IMR-90 (cell line): ENCODE results near the gene KMT2E. TPM values are rescaled to one million over a fixed set of nuclear protein-coding genes. Genes with fewer than 3 reads are reported as not detected.

Experiments used
- ATAC-seq: fragments of 200-7000 bp; cut with Tn5 transposase; 2 replicates; pipeline ENCODE4 v1.9.1; 2020; ENCODE audit warnings: low read depth, mild to moderate bottlenecking, moderate library complexity
- BruUV-seq: library from RNA; stranded (reverse); fragments of 400-500 nt; replicated peaks from 2 replicates; lab custom pipeline; 2021; lab: Mats Ljungman, UMichigan
- CTCF ChIA-PET: fragments of 300-600 bp; formaldehyde crosslinking; extraction: SDS; loops from one replicate; lab custom pipeline; 2021; ENCODE audit warnings: antibody characterized with exemption; lab: Yijun Ruan, JAX
- POLR2A ChIA-PET: fragments of 300-600 bp; sonication (Branson Sonifier 250); formaldehyde crosslinking; loops from one replicate; lab custom pipeline; 2022; ENCODE audit warnings: antibody characterized with exemption; ENCODE audit not compliant: unreplicated experiment; lab: Charles Lee
- DNase-seq: peaks from one replicate; pipeline ENCODE4 v3.0.0; 2013
- H2AFZ ChIP-seq: replicated peaks from 2 replicates; pipeline ENCODE3; 2013; ENCODE audit warnings: low read length, mild to moderate bottlenecking; ENCODE audit not compliant: poor library complexity
- H2AK5ac ChIP-seq: 2 replicates; pipeline ENCODE4 v1.6.1; 2013; ENCODE audit warnings: low read depth, low read length, inconsistent platforms
- H2AK9ac ChIP-seq: replicated peaks from 2 replicates; pipeline ENCODE3; 2013; ENCODE audit warnings: mild to moderate bottlenecking, low read depth, low read length, moderate library complexity; ENCODE audit not compliant: poor library complexity
- H2BK120ac ChIP-seq: 2 replicates; pipeline ENCODE4 v1.6.1; 2013; ENCODE audit warnings: low read depth, low read length, inconsistent platforms
- H2BK15ac ChIP-seq: 3 replicates; pipeline ENCODE4 v1.6.1; 2013; ENCODE audit warnings: low read depth, low read length, inconsistent platforms
- H2BK20ac ChIP-seq: 2 replicates; pipeline ENCODE4 v1.6.1; 2013; ENCODE audit warnings: low read depth, mild to moderate bottlenecking, inconsistent platforms, low read length, moderate library complexity
- H2BK5ac ChIP-seq: 2 replicates; pipeline ENCODE4 v1.6.1; 2013; ENCODE audit warnings: mild to moderate bottlenecking, low read depth, low read length, inconsistent platforms; ENCODE audit not compliant: poor library complexity, severe bottlenecking
- H3K14ac ChIP-seq: replicated peaks from 2 replicates; pipeline ENCODE4 v1.6.1; 2013; ENCODE audit warnings: low read depth, low read length, inconsistent platforms
- H3K18ac ChIP-seq: 2 replicates; pipeline ENCODE4 v1.6.1; 2013; ENCODE audit warnings: low read depth, low read length, control low read depth
- H3K23ac ChIP-seq: 2 replicates; pipeline ENCODE4 v1.6.1; 2013; ENCODE audit warnings: low read depth, low read length, inconsistent platforms
- H3K27ac ChIP-seq: 2 replicates; pipeline ENCODE4 v1.5.1; 2013; ENCODE audit warnings: mild to moderate bottlenecking, control low read depth, low read length; ENCODE audit not compliant: insufficient read depth
- H3K27me3 ChIP-seq: 2 replicates; pipeline ENCODE4 v1.6.1; 2013; ENCODE audit warnings: low read length; ENCODE audit not compliant: control insufficient read depth, insufficient read depth
- H3K36me3 ChIP-seq: 2 replicates; pipeline ENCODE4 v1.6.1; 2013; ENCODE audit warnings: low read length, mixed read lengths; ENCODE audit not compliant: control insufficient read depth, insufficient read depth
- H3K4ac ChIP-seq: 2 replicates; pipeline ENCODE4 v1.6.1; 2013; ENCODE audit warnings: low read depth, low read length, inconsistent platforms
- H3K4me1 ChIP-seq: 2 replicates; pipeline ENCODE4 v1.6.1; 2013; ENCODE audit warnings: low read length, mixed read lengths; ENCODE audit not compliant: control insufficient read depth, insufficient read depth
- H3K4me2 ChIP-seq: 2 replicates; pipeline ENCODE4 v1.6.1; 2013; ENCODE audit warnings: low read depth, mild to moderate bottlenecking, control low read depth, low read length, moderate library complexity
- H3K4me3 ChIP-seq: 2 replicates; pipeline ENCODE4 v1.5.1; 2013; ENCODE audit warnings: low read depth, mild to moderate bottlenecking, control low read depth, low read length, moderate library complexity; ENCODE audit not compliant: insufficient read depth
- H3K56ac ChIP-seq: 2 replicates; pipeline ENCODE4 v1.6.1; 2013; ENCODE audit warnings: low read length, inconsistent platforms; ENCODE audit not compliant: insufficient read depth; ENCODE audit errors: extremely low read depth
- H3K79me1 ChIP-seq, 2 experiments: 2 replicates each; pipeline ENCODE4 v1.6.1; 2013; ENCODE audit warnings: low read length in 2 of 2, inconsistent platforms in 1 of 2, low read depth in 1 of 2
- H3K9ac ChIP-seq: 2 replicates; pipeline ENCODE4 v1.6.1; 2013; ENCODE audit warnings: low read depth, low read length, control low read depth
- H3K9me1 ChIP-seq: 2 replicates; pipeline ENCODE4 v1.6.1; 2013; ENCODE audit warnings: low read length, inconsistent platforms; ENCODE audit not compliant: insufficient read depth
- H3K9me3 ChIP-seq: 2 replicates; pipeline ENCODE4 v1.6.1; 2013; ENCODE audit warnings: low read length; ENCODE audit not compliant: control insufficient read depth, insufficient read depth
- H4K20me1 ChIP-seq: 2 replicates; pipeline ENCODE4 v1.6.1; 2013; ENCODE audit warnings: low read length, inconsistent platforms; ENCODE audit not compliant: insufficient read depth
- H4K5ac ChIP-seq: 2 replicates; pipeline ENCODE4 v1.6.1; 2013; ENCODE audit warnings: mild to moderate bottlenecking, low read depth, low read length, control low read depth
- H4K8ac ChIP-seq, 2 experiments: 2 replicates each; pipeline ENCODE4 v1.6.1; 2013; ENCODE audit warnings: low read depth in 2 of 2, low read length in 2 of 2, control low read depth in 1 of 2, inconsistent platforms in 1 of 2
- H4K91ac ChIP-seq: 2 replicates; pipeline ENCODE4 v1.6.1; 2013; ENCODE audit warnings: low read depth, low read length, inconsistent platforms; ENCODE audit not compliant: insufficient read depth
- BHLHE40 ChIP-seq: fragments of 150-350 bp; IDR thresholded peaks from 2 replicates; pipeline ENCODE4 v1.6.1; 2016; ENCODE audit warnings: mild to moderate bottlenecking, low read depth, low read length
- CHD1 ChIP-seq: IDR thresholded peaks from 2 replicates; pipeline ENCODE4 v1.6.1; 2012; ENCODE audit warnings: low read depth, low read length, improper control_type of control experiment
- CTCF ChIP-seq: conservative IDR thresholded peaks from 2 replicates; pipeline ENCODE4 v1.5.1; 2012; ENCODE audit warnings: mild to moderate bottlenecking, low read depth, low read length, improper control_type of control experiment
- ELK1 ChIP-seq: fragments of 150-350 bp; IDR thresholded peaks from 2 replicates; pipeline ENCODE4 v1.6.1; 2016; ENCODE audit warnings: low read depth, mild to moderate bottlenecking, low read length, moderate library complexity, borderline replicate concordance
- FOS ChIP-seq: fragments of 150-350 bp; IDR thresholded peaks from 2 replicates; pipeline ENCODE4 v1.6.1; 2016; ENCODE audit warnings: low read depth, low read length
- MAFK ChIP-seq: IDR thresholded peaks from 2 replicates; pipeline ENCODE4 v1.6.1; 2012; ENCODE audit warnings: low read depth, low read length, improper control_type of control experiment
- MAZ ChIP-seq: IDR thresholded peaks from 2 replicates; pipeline ENCODE4 v1.6.1; 2012; ENCODE audit warnings: low read depth, mild to moderate bottlenecking, low read length, improper control_type of control experiment, moderate library complexity, borderline replicate concordance
- MXI1 ChIP-seq: IDR thresholded peaks from 2 replicates; pipeline ENCODE4 v1.6.1; 2012; ENCODE audit warnings: low read depth, mild to moderate bottlenecking, low read length, moderate library complexity, borderline replicate concordance
- NFE2L2 ChIP-seq: fragments of 150-350 bp; IDR thresholded peaks from 2 replicates; pipeline ENCODE4 v1.6.1; 2016; ENCODE audit warnings: low read depth, mild to moderate bottlenecking, low read length
- POLR2A ChIP-seq: IDR thresholded peaks from 2 replicates; pipeline ENCODE4 v1.6.1; 2012; ENCODE audit warnings: mild to moderate bottlenecking, low read depth, low read length
- RAD21 ChIP-seq: IDR thresholded peaks from 2 replicates; pipeline ENCODE4 v1.6.1; 2012; ENCODE audit warnings: low read length, improper control_type of control experiment
- RCOR1 ChIP-seq: IDR thresholded peaks from 2 replicates; pipeline ENCODE4 v1.6.1; 2012; ENCODE audit warnings: mild to moderate bottlenecking, low read length, improper control_type of control experiment; ENCODE audit not compliant: insufficient replicate concordance
- RFX5 ChIP-seq: IDR thresholded peaks from 2 replicates; pipeline ENCODE4 v1.8.0; 2012; ENCODE audit warnings: low read depth, mild to moderate bottlenecking, low read length, moderate library complexity
- SMC3 ChIP-seq: fragments of 150-350 bp; IDR thresholded peaks from 2 replicates; pipeline ENCODE4 v1.6.1; 2016; ENCODE audit warnings: low read depth, mild to moderate bottlenecking, antibody characterized with exemption, low read length, moderate library complexity
- USF2 ChIP-seq: fragments of 150-350 bp; IDR thresholded peaks from 2 replicates; pipeline ENCODE4 v1.6.1; 2017; ENCODE audit warnings: mild to moderate bottlenecking, antibody characterized with exemption, low read length, low read depth
- WGBS, 2 experiments: methylation state at CpG; one replicate each; pipeline versions ENCODE4 v1.1.5 to v1.1.7; 2013; ENCODE audit warnings: missing lambda C conversion rate in 2 of 2; ENCODE audit not compliant: insufficient read length in 1 of 2; ENCODE audit errors: extremely low coverage in 2 of 2; 5-methylcytosine and 5-hydroxymethylcytosine counted together
- dilution Hi-C: fragments of 300-500 bp; cut with HindIII; formaldehyde crosslinking; loops from one replicate; pipeline ENCODE4 v1.14.3; 2018; ENCODE audit warnings: low sequenced_read_pairs; ENCODE audit not compliant: unreplicated experiment
- in situ Hi-C: fragments of 300-500 bp; cut with MboI; formaldehyde crosslinking; loops from 3 replicates; pipeline ENCODE4 v1.14.3; 2019; ENCODE audit warnings: low sequenced_read_pairs, inconsistent platforms, mixed read lengths
- intact Hi-C: fragments of 100-400 bp; cut with micrococcal nuclease; formaldehyde crosslinking; loops from 2 replicates; pipeline ENCODE4 v1.10.0; 2022
- polyA plus RNA-seq, 3 experiments: library from polyadenylated mRNA; depleted of rRNA; stranded (reverse); fragments of >200 nt; gene quantifications; 2 replicates each; pipeline ENCODE4 v1.2.3, GENCODE V29; 2012; ENCODE audit warnings: low replicate concordance in 1 of 3
- total RNA-seq: library from RNA; depleted of rRNA; stranded (reverse); fragments of >200 nt; gene quantifications from 2 replicates; pipeline ENCODE4 v1.2.3, GENCODE V29; 2012

KMT2E gene
- total and polyA plus RNA-seq, 2 of the 4 experiments (the other 2 are of a cell fraction): 16.8 to 79.2 TPM

GRCh38 chr7:104968648-104969047, 45.4 kb upstream of the KMT2E start:
- Histone ChIP-seq H4K8ac (no peak overlapping the region), H3K4me1 (peaks cover 26% of the 10 kb centered on the region), H3K27ac (no peak overlapping the region), H3K23ac (no peak overlapping the region), H3K4me3 (no peak overlapping the region), H4K20me1 (no peaks in the 10 kb centered on the region), H3K14ac (peak overlapping the region; percentile 38; the same call in 1 of the 2 replicates), H3K56ac (no peak overlapping the region), H2BK120ac (0 out of 2 replicates have a peak overlapping the region, but pooled peaks have one; percentile 30), H2BK15ac (no peak overlapping the region), H3K36me3 (no peaks in the 10 kb centered on the region), H3K18ac (no peak overlapping the region), H3K9me1 (peaks cover 27% of the 10 kb centered on the region), H2BK20ac (peak overlapping the region; percentile 26; the same call in 1 of the 2 replicates), H3K9ac (no peak overlapping the region), H2BK5ac (no peak overlapping the region), H3K4me2 (no peak overlapping the region), H3K27me3 (no peaks in the 10 kb centered on the region), H3K79me1 (peaks cover 0 to 24% of the 10 kb centered on the region in 2 experiments; a peak in 2 of 4 replicates), H2AFZ (no peak overlapping the region), H4K91ac (no peak overlapping the region; the same call in 1 of the 2 replicates), H4K5ac (no peak overlapping the region), H3K4ac (peak overlapping the region; percentile 33; the same call in 1 of the 2 replicates), H3K9me3 (no peaks in the 10 kb centered on the region), H2AK5ac (no peak overlapping the region), H2AK9ac (no peak overlapping the region)
- POLR2A ChIA-PET: interaction anchor here (0.6 kb wide), 1 partner anchor 24 kb away, joined by 3 read pairs; no protein-coding TSS in a partner anchor
- intact Hi-C loops (no loop called here), dilution Hi-C loops (no loop called here), in situ Hi-C loops (no loop called here)
- no TSS peak for BruUV-seq
- WGBS, 2 experiments: no CpG with 5 or more reads among the region's 2 CpGs
- ATAC-seq (no peak), DNase-seq (no peak)
- CTCF ChIA-PET: interaction anchor here (1.0 to 1.5 kb wide), 2 partner anchors 12 to 24 kb away, joined by 3 to 4 read pairs; no protein-coding TSS in a partner anchor
- TF ChIP-seq SMC3: no peak
- no peak for TF ChIP-seq ELK1
- TF ChIP-seq FOS: no peak
- no peak for TF ChIP-seq USF2
- TF ChIP-seq POLR2A: no peak
- TF ChIP-seq RFX5: no peak
- TF ChIP-seq RAD21: no peak
- TF ChIP-seq MXI1: no peak
- no peak for TF ChIP-seq CHD1
- no peak for TF ChIP-seq BHLHE40
- no peak for TF ChIP-seq RCOR1
- TF ChIP-seq MAFK: no peak
- TF ChIP-seq MAZ: no peak
- TF ChIP-seq CTCF: no peak
- no peak for TF ChIP-seq NFE2L2
